CD4-positive, alpha-beta T cell treated with Interleukin-17A for 4 hours (primary cell): ENCODE results near the gene GNG14.
A peak's percentile ranks its signal among the peaks of the same experiment; 100 is the strongest.
"Not testable (repeated sequence)": the region's sequence is repeated elsewhere in the genome, so short reads cannot be mapped to it uniquely, and the experiment has no call there.

ENCODE experiments used
- DNase-seq: peaks from one replicate; pipeline ENCODE4 v3.0.0-alpha.2; 2020; ENCODE audit warnings: mixed read lengths

The GNG14 gene

DNA sequence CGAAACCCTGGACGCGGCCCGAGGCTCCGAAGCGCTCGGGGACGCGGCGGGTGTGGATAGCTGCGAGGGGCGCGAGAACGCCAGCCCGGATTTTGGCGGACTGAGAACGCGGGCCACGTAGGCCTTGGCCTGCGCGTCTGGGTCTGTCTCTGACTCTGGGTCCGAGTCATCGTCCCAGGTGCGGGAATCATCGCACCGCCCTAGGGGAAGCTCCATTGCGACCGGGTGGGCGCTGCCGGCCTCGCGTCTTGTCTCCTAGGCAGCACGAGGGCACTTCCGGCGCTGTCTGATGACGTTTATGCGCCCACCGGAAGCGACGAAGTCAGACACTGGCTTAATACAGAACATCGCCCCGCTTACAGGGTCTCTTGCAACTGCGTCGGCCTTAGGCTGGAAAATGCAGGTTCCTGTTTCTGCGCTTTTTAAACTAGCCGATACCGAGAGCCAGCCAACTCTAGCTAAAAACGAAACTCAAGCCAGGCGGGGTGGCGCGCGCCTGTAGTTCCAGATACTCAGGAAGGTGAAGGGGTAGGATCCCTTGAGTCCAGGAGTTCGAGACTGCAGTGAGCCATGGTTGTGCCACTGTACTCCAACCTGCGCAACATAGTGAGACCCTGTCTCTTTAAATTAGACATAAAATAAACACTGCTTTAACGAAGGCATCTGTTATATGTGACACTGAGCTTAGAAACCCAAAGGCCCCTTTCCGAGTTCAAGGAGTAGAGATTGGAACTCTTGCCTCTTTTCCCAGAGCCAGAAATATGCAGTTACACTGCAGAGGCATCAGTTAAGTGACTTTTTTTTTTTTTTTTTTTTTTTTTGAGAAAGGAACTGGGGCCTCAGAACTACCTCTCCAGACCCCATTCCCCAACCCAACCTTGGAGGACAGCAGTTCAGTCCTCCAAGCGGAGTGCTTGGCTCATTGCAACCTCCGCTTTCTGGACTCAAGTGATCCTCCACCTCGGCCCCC is 8.9 kb downstream of the GNG14 start, which contains the start of gene FBXW9:
TSS of gene FBXW9 (minus strand) at position 266 of the 970 bp plus-strand sequence. CDS start at position 216, 50 bp downstream.
- peak; percentile 96 for DNase-seq

DNA sequence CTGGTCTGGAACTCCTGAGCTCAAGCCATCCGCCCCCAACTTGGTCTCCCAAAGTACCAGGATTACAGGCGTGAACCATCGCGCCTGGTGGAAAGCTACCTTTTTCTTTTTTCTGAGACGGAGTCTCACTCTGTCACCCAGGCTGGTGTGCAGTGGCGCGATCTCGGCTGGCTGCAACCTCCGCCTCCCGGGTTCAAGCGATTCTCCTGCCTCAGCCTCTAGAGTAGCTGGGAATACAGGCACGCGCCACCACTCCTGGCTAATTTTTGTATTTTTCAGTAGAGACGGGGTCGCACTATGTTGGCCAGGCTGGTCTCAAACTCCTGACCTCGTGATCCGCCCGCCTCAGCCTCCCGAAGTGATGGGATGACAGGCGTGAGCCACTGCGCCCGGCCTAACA is 9.6 kb downstream of the GNG14 start:
- DNase-seq, result not testable (repeated sequence)

DNA sequence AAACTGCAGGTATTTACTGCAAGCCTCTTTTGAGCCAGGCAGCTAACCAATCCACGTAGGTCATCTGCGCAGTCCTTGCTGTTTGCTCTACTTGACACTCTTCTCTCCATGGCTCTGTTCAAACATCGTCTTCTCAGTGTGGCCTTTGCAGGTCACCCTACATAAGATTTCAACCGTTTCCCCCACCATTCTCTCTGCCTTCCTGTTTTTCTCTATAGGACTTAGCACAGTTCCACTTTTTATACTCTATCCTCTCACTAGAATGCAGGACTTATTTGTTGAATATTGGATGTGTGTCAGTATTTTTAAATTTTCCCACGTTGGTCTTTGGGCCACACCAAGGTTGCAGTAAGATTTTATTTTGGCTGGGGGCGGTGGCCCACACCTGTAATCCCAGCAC is 10.3 kb downstream of the GNG14 start:
- no peak for DNase-seq

DNA sequence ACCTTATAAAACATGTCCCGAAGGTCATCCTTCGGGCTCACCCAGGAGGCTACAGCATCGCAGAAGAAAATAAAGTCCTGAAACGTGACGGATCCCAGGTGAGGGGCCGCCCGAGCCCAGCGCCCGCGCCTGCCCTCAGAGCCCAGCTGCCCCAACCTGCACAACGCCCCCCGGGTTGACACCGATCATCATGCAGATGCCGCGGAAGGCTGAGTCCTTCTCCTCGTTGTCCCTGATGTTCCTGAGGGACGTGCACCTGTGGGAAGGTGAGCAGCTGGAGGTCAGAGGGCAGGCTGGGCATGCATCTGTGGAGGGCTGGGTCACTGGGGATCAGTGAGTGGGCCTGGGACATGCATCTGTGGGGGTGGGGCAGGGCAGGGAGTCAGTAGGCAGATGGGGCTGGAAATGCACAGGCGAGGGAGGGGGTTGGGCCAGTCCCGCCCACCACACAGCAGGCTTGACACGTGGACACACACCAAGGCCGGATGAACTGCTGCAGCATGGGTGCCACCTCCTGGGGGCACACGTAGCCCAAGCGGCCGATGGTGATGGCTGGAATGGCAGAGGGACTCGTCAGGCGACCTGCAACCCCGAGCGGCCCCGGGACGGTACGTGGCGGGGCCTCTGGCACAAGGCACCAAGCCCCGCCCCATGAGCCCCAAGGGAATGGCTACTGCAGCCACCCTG is 13.9 kb downstream of the GNG14 start:
- DNase-seq, result no peak

DNA sequence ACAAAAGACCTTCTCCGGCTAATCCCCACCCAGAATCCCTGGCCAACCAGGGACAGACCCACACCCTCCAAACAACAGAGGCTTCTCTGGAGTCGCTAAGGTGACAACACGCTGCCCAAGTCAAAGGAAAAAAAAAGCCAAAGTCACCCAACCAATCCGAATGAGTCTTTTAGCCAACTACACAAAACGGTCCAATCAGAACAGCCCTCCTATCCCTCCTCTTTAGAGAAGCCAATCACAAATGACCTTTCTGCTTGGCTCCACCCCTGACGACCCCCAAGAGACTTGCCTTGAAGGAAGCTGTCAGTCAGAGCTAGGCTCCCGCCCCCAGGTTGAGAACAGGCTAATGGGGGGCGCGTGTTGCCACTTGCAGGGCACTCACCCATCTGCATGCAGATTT is 15.2 kb downstream of the GNG14 start:
- no peak for DNase-seq

DNA sequence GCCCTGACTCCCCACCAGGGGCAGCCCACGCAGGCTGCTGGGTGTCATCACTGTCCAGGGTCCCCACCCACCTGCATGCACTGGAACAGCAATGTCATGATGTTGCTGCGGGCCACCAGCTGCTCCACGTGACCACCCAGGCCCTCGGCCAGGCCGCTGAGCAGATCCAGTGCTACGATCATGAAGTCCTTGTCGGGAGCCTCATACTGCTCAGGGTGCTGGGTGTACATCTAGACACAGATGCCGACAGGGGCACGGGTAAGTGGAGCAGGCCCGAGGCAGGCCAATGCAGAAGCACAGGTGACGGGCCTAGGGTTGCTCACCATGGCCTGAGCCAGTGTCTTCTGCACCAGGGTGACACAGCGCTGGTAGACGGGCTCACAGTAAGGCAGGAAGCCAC is 17.4 kb downstream of the GNG14 start:
- no peak for DNase-seq

DNA sequence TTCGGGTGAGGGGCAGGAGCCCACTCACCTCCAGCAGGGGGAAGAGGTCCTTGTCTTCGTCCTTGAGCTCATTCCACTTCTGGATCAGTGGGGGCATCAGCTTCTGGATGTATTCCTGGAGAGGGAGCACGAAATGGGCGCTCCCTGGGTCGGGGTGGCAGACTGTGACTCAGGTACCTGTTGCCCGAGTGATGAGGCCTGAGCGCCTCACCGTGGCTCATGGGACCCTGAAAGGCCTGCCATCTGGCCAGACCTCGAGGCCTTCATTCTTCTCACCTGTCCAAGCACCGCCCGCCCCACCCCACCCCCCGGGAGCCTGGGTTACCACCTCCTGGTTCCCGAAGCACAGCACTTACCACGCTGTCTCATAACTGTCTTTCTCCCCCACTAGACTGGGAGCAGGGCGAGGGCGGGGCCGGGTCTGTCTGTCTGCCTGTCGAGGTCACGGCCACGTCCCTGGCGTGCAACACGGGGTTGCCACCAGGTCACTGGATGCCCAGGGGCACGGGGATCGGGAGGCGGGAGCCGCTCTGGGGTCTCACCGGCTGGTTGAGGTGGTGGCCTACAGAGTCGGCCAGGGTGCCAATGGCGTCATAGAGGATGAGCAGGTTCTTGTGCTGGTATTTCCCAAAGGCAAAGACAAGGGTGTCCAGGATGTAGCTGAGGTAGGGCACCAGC is 18.0 kb downstream of the GNG14 start:
- DNase-seq, result no peak

DNA sequence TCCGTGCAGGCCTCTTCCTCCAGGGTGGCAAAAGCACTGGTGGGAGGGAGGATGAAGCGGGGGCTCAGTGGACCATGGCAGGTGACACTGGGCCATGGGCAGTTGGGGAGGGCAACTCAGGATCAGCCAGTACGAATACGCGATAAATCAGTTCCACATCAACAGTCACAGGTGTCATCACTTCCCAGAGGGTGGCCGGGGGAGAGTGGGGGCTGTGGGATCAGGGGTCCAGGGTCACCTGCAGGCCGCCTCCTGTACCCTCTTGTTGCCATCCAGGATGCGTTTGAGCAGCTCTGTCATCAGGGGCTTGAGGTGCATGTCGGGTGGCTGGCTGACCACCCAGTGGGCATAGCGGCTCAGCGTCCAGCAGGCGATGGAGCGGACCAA is 18.5 kb downstream of the GNG14 start:
- DNase-seq, result no peak

DNA sequence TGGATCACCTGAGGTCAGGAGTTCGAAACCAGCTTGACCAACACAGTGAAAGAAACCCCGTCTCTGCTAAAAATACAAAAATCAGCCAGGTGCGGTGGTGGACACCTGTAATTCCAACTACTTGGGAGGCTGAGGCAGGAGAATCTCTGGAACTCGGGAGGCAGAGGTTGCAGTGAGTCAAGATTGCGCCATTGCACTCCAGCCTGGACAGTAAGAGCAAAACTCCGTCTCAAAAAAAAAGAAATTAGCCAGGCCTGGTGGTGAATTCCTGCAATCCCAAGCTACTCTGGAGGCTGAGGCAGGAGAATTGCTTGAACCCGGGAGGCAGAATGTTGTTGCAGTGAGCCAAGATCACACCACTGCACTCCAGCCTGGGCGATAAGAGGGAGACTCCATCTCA is 20.8 kb downstream of the GNG14 start:
- DNase-seq, result no peak

DNA sequence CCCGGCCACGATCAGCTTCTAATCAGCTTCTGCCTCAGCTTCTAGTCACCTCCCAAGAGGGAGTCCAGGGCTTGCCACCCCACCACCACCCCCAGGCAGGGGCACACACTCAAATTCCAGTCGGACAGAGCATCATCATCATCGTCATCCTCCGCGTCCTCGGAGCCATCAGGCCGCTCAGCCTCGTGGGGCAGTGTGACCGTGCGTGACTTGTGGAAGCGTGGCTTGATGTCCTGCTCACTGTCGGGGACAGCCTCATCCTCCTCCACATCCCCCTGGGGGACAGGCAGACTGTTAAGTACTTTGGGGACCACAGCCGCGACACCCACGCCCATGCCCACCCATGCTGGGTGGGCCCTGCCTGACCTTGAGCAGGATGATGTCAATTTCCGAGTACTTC is 23.4 kb downstream of the GNG14 start:
- DNase-seq, result no peak

DNA sequence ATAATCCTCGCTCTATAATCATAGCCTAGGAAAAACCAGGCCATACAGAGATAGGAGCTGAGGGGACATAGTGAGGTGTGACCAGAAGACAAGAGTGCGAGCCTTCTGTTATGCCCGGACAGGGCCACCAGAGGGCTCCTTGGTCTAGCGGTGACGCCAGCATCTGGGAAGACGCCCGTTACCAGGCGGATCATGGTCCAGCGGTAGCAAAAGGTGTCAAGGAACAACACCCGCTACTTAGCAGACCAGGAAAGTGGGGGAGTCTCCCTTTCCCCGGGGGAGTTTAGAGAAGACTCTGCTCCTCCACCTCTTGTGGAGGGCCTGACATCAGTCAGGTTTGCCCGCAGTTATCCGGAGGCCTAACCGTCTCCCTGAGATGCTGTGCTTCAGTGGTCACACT is 24.3 kb downstream of the GNG14 start:
- DNase-seq, result not testable (repeated sequence)

DNA sequence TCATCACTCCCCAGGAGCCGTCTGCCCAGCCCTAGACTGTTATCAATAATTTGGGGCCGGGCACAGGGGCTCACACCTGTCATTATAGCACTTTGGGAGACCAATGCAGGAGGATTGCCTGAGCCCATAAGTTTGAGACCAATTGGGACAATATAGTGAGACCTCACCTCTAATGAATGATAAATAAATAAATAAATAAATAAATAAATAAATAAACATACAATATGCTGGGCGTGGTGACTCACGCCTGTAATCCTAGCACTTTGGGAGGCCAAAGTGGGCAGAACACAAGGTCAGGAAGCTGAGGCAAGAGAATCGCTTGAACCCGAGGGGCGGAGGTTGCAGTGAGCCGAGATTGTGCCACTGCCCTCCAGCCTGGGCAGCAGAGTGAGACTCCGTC is 25.5 kb downstream of the GNG14 start:
- DNase-seq, result not testable (repeated sequence)

DNA sequence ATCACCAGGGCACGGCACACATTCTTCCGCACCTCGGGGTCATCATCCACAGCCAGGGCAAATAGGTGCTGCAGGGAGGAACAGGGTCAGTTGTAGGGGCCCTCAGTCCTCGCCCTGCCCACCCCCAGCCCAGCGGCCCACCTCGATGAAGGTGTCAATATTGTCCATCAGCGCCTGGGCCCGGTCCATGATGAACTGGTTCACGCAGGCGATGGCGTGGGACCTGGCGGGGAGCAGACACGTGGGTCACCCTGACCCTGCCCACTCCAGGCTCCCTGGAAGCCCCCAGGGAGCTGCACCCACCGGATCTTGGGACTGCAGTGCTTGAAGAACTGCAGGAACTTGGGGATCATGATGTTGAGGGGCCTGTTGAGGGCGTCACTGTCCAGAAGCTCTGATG is 27.3 kb downstream of the GNG14 start:
- no peak for DNase-seq

DNA sequence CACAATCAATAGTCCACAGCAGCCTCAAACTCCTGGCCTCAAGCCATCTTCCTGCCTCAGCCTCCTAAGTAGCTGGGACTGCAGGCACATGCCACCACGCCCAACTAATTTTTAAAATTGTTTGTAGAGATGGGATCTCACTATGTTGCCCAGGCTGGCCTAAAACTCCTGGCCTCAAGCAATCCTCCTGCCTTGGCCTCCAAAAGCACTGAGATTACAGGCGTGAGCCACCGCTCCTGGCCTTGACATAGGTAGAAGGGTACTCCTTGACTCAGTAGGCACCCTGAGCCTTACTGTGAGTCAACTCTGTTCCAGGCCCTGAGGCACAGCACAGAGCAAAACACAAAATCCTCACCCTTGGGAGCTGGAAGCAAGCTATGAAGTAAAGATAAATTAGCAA is 28.1 kb downstream of the GNG14 start:
- DNase-seq, result no peak

DNA sequence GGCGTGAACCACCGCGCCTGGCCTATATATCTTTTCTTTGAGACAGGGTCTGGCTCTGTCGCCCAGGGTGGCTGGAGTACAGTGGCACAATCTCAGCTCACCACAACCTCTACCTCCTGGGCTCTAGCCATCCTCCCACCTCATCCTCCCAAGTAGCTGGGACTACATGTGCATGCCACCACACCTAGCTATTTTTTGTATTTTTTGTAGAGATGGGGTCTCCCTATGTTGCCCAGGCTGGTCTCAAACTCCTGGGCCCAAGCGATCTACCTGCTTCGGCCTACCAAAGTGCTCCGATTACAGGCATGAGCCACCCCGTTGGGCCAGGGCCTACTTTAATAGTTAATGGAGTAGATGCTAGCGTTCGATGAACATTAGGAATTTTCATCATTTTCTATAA is 32.5 kb downstream of the GNG14 start:
- DNase-seq, result no peak

DNA sequence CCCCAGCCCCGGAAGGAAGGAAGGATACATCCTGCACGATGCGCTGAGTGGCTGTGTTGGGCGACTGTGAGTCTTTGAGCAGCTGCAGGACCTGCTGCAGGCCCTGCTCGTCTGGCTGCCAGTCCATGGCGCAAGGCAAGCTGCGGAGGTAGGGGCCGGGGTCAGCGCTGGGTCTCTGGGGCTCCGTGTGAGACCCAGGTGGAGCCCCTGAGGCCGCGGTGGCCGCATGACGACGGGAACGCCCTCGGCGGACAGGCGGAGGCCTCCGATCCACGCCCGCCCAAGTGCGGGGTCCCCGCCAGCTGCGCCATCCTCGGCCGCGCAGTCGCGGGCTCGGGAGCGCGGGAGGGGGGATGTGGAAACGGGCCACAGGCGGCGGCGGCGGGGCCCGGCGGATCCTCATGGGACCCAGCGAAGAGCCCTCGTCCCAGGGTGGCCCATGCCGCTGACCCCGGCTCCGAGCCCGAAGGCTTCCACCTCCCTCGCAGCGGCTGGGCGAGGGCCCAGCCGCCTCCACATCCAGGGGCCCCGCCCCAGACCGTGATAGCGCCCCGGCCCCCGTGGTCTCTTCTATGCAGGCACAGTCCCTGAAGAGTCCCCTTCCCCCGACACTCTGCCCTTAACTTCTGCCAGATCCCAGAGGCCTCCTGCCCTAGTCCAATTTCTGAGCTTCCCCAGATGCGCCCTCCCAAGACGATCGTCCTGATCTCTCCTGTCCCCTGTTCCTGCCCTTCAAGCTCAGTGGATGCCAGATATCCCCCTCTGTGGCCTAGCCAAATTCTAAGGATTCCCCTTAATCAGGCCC is 33.3 kb downstream of the GNG14 start:
- peak; percentile 42 for DNase-seq

DNA sequence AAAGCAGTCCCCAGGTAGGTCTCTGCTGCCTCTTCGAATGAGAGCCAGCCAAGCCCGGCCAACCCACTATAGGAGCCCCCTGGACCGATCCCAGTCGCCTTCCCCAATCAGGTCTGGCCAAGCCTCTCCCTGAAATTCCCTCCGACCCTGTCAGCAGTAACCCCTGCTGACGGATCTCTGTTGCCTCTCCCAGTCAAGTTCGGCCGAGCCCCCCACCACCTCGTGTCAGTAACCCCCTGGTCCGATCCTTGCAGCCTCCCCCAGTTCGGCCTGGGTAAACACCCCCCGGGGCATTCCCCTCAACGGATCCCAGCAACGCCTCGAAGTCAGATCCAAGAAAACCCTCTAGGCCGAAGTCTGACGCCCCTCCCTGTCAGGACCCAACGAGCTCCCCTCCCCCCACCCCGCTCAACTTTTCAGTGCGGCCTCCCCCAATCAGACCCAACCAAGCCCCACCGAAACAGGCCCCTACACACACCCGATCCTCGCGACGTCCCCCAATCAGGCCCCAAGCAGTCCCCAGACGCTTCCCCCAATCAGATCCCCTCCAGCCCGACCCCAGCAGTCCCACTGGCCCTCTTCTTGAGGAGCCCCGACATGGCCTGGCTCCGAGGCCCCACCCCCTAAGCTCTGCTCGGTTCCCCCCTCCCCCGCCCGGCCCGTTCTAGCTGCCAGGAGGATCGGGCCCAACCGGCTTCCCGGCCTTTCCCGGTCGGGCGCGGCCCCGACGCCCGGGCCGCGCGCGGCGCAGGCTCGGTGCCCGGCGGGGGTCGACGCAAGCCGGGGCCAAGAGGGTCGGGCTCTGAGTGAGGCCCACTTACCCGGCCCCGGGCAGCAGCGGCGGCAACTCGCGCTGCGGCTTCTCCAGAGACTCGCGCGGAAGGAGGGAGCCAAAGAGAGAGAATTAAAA is 34.1 kb downstream of the GNG14 start:
- DNase-seq, result peak; percentile 61

DNA sequence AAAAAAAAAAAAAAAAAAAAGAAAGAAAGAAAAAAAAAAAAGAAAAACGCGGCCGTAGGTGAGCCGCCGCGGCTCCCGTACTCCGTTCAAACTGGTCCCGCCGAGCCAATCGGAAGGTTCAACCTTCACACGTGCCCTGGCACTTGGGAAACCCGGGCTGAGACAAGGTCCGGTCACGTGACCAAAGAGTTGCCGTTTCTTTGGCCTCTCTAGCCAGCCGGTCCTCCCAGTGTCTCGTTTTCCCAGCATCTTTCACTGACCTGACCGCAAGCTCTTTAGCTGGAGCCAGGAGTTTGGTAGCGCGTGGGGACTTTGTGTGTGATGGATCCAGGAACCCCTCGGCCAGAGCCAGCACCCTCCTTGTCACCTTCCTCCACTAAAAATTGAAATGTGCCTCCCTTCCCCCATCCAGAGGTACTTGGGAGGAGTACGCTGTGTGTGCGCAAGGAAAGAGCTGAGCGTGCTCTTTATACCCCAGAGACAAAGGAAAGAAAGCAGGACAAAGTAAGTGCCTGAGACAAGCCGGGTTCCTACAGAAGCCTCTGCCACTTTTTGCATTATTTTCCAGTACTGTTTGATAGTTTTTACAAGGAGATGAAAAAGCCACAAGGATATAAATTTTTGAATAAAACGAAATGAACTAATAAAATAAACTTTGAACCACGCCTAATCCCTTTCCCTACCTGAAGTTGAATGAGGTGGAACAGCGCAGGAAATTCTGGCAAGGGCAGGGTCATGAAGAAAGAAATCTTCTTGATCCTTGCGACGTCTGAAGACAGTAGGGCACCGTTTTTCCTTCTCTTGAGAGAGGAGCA is 35.0 kb downstream of the GNG14 start:
- DNase-seq, result peak; percentile 94

DNA sequence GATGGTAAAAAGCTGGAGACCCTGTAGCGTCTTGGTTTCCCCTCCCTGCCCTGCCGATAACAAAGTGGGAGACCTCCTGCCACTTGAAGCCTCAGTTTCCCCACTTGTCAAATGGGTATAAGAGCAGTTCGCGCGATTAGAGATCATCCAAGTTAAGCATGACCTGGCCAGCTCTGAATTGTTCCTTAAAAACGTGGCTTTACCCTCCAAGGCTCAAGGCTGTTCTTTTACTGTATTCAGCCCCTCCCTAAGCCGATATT is 35.5 kb downstream of the GNG14 start:
- no peak for DNase-seq

DNA sequence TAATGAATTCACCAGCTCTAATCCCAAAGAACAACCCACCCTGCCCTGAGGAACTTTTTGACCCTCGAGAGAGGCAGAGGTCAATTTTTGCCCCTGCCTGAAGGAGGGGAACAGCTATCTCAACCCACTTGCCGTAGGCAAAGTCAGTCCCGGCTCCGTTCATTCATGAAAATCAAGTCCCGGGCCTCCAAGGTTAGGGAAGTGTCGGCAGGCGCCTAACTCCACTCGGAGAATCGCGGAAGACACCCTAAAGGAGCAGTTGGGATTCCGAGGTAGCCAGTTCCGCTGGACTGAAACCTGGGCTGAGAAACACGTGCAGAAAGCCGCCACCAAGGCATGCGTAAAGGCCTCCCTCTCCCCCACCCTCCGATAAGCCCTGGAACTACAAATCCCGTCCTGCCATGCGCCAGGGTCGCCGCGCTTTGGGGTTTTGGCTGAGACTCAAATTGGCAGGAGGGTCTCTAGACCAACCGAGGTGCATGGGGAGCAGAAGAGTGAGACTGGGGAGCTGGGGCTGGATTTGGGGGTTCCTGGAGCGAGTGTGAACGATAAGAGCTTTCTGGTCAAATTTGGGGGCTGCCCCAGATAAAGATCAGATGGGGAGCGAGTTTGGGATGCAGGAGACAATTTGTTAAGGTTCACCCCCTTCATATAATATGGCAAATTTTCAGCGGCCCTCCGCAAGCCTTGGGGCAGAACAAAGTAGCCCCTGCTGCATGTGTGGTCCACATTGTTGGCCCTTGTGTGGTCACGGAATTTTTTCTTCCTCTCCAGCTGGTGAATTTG is 36.0 kb downstream of the GNG14 start, which contains the start of gene TNPO2:
TSS of gene TNPO2 (minus strand) at position 292 of the 786 bp plus-strand sequence. CDS start 2,955 bp downstream, outside the sequence.
- DNase-seq, result peak; percentile 73
